ENCODE data around the gene OMD.

The OMD gene

DNA sequence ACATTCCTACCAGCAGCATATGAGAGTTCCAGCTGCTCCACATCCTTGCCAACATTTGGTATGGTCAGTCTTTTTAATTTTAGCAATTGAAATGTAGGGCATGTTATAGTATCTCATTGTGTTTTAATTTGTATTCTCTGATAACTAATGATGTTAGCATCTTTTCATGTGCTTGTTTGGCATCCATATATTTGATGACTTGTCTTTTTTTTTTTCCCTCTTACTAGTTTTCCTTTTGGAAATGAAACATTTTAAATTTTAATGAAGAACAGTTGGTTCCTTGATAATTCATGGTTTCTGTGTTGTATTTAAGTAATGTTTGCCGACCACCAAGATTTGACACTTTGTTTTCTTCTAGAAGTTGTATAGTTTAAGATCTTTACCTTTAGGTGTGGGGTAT is 28.7 kb downstream of the OMD start:
- DNase-seq (no peak), ATAC-seq (no peak)
- Mint-ChIP-seq H3K27ac (no peak overlapping the region), H3K27me3 (no peaks in the 10 kb centered on the region), H3K4me1 (no peaks in the 10 kb centered on the region), H3K4me3 (no peak overlapping the region), H3K9me3 (no peaks in the 10 kb centered on the region)

DNA sequence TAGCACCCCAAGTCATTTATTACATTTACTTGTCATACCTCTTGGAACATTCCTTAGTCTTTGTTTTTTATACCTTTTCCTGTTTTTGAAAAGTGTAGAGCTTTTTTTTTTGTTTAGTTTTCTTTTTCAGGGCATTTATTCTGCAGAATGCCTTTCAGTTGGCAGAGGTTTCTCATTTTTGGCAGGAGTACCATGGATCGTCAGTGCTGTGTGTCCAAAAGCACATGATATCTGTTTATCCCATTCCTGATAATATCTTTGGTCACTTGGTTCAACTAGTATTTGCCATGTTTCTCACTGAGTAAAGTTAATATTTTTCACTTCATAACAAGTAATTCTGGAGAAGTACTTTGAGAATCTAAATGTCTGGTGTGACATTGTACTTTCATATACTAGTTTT is 30.6 kb downstream of the OMD start:
- Mint-ChIP-seq H3K27me3 (no peaks in the 10 kb centered on the region), H3K4me3 (no peak overlapping the region), H3K9me3 (no peaks in the 10 kb centered on the region), H3K4me1 (no peaks in the 10 kb centered on the region), H3K27ac (no peak overlapping the region)
- no peak for ATAC-seq
- no peak for DNase-seq

DNA sequence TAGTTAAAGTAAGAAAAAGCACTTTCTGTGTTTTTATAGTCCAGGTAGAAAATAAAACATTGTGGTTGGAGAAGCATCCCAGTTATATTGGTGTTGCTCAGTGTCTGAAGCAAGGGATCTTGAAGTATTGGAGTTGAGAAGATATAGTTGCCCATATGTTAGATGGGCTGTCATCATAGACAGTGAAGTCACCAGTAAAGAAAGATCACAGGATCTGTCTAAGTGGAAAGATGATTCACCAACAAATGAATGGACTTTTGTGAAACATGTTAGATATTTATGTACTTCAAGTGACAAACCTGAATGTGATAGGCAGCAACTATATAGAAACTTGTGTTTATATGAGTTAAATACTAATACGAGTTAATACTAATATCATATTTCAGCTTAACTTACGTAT is 31.6 kb downstream of the OMD start:
- Mint-ChIP-seq H3K27ac (no peak overlapping the region), H3K4me1 (no peaks in the 10 kb centered on the region), H3K4me3 (no peak overlapping the region), H3K27me3 (no peaks in the 10 kb centered on the region), H3K9me3 (no peaks in the 10 kb centered on the region)
- DNase-seq (no peak), ATAC-seq (no peak)

DNA sequence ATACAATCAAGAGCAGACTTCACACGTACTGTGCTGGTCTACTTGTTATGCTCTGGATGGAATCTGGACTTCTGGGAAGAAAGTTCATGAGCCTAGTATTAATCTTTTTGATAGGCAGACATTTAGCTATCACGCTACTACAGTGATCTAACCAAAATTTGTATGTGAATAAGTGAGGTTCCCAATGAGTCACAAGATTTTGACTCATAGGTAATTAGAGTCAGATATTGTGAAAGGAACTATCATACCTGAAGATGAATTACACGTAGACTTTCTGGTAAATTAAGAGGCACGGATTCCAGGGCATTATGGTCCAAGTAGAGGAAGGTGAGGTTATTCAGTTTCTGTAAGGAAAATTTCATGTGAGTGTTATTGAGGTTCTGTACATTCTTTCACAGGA is 38.3 kb downstream of the OMD start:
- ATAC-seq (no peak), DNase-seq (no peak)
- Mint-ChIP-seq H3K9me3 (no peaks in the 10 kb centered on the region), H3K27me3 (no peaks in the 10 kb centered on the region), H3K27ac (no peak overlapping the region), H3K4me3 (no peak overlapping the region), H3K4me1 (no peaks in the 10 kb centered on the region)

DNA sequence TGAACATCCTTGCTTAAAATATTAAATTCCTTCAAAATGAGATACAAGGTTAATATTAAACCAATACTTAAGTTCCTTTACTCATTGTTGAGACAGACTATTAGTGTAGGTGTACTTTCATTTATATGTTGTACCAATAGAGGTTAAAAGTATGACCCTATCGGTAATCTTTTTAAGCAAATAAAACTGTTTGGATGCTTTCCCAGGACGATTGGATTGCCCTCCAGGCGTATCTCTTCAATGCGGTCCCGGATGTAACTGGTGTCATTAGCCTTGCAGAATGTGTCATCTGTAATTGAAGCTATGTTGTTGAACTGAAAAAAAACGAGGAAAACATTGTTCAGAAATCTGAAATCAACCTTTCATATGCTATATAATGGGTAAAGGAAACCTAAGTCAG is 38.8 kb downstream of the OMD start:
- Mint-ChIP-seq H3K27me3 (no peaks in the 10 kb centered on the region), H3K4me3 (no peak overlapping the region), H3K27ac (no peak overlapping the region), H3K9me3 (no peaks in the 10 kb centered on the region), H3K4me1 (no peaks in the 10 kb centered on the region)
- DNase-seq (no peak), ATAC-seq (no peak)

DNA sequence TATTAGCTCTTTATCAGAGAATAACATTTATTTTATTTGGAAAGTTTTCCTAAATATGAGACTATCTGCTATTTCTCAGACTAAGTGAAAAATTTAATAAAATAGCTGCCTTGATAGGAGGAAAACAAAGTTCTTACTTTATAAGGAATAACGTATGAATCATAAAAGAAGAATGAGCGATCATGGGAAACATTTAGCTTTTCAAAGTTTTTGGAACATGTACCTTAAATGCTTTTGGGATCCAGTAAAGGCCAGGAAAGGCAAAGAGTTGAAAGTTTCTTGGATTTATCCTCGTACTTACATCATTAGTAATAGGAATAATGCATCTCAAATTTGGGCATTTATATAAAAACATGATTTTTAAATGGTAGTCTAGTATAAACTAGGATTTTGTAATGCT is 39.3 kb downstream of the OMD start:
- no peaks in the 10 kb centered on the region for H3K9me3 Mint-ChIP-seq
- no peak for DNase-seq
- no peaks in the 10 kb centered on the region for H3K27me3 Mint-ChIP-seq
- no peak overlapping the region for H3K27ac Mint-ChIP-seq
- no peak for ATAC-seq
- H3K4me1 Mint-ChIP-seq = no peaks in the 10 kb centered on the region
- H3K4me3 Mint-ChIP-seq = no peak overlapping the region

DNA sequence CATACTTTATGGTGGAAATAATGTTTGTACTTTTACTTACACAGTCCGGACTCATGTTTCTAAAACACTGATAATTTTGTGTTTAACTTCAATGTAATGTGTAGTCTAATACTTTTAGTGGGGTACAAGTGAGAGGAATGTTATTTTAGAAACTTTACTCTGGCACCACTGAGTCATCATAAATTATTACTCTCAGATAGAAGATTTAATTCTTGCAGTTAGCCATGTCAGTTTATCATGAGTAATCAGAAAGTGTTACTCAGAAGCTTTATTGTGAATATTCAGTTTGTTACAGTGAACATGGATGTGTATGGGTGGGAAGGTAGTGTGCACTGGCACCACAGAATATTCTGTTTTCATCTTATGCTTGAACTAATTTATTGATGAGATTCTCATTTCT is 39.9 kb downstream of the OMD start:
- Mint-ChIP-seq H3K9me3 (no peaks in the 10 kb centered on the region), H3K4me3 (no peak overlapping the region), H3K27me3 (no peaks in the 10 kb centered on the region), H3K4me1 (peaks cover 3% of the 10 kb centered on the region), H3K27ac (no peak overlapping the region)
- ATAC-seq (no peak), DNase-seq (no peak)

DNA sequence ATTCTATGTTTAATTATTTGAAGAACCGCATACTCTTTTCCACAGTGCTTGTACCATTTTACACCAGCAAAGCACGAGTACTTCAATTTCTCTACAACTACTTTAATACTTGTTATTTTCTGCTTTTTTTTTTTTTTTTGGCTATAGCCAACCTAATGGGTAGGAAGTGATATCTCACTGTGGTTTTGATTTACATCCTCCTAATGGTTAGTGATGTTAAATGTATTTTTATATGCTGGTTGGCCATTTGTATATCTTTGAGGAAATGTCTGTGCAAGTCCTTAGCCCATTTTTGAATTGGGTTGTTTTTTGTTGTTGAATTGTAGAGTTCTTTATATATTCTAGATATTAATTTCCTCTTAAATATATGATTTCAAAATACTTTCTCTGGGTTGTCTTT is 42.5 kb downstream of the OMD start:
- no peaks in the 10 kb centered on the region for H3K9me3 Mint-ChIP-seq
- no peaks in the 10 kb centered on the region for H3K27me3 Mint-ChIP-seq
- no peak overlapping the region for H3K4me3 Mint-ChIP-seq
- no peak overlapping the region for H3K27ac Mint-ChIP-seq
- DNase-seq (no peak), ATAC-seq (no peak)
- H3K4me1 Mint-ChIP-seq = peaks cover 12% of the 10 kb centered on the region

DNA sequence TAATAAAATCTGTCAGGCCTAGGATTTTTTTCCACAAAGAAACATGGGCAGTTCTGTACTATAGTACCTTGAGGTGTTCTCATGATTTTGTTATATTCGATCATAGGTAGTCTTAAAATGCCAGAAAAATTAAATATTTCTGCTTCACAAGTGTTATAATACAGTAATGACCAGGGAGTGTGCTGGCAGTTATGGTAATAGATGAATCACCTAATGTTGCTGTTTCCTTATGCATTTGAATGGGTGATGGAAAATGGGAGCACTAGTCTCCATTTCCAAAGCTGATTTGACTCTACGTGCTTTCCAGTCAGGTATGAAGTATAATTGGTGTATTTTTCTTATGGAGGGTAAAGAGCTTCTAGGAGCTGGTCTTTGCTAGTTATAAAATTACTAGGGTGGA is 43.7 kb downstream of the OMD start:
- peaks cover 12% of the 10 kb centered on the region for H3K4me1 Mint-ChIP-seq

DNA sequence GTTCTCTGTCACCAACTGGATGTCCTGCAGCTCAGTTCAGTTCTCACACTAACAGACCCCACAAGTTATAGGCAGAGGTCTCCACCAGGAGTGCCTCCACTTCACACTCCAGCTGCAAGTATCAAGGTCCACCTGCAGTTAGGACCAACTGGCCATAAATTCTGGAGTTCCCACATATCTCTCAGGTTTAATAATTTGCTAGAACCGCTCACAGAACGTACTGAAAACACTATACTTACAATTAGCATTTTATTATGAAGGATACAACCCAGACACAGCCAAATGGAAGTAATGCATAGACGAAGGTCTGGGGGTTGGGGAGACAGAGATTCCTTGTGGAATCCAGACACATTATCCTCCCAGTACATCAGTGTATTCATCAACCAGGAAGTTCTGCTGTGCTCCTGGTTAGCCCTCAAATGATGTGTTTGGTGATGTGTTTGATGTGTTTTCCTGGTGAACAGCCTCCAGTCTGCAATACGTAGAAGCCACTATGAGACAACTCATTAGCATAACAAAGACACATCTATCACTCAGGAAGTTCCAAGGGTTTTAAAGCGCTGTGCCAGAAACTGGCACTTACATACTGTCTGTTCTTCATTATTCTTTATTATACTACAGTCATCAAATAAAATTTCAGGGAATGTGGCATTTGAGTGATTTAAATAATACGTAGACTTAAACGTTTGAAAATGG is 45.3 kb downstream of the OMD start:
- no peak for DNase-seq
- peaks cover 0 to 14% of the 10 kb centered on the region in 2 donors for H3K9me3 Mint-ChIP-seq
- H3K27me3 Mint-ChIP-seq = no peaks in the 10 kb centered on the region
- ATAC-seq = no peak
- H3K4me1 Mint-ChIP-seq = peaks cover 12% of the 10 kb centered on the region
- peak overlapping the region in 1 of 2 donors; percentile 12 for H3K27ac Mint-ChIP-seq
- H3K4me3 Mint-ChIP-seq = no peak overlapping the region

More for the DNA sequence above, 43.7 kb downstream of the OMD start:
- H3K9me3 Mint-ChIP-seq = no peaks in the 10 kb centered on the region
- H3K27me3 Mint-ChIP-seq = no peaks in the 10 kb centered on the region
- ATAC-seq (no peak), DNase-seq (no peak)
- H3K27ac Mint-ChIP-seq = no peak overlapping the region
- H3K4me3 Mint-ChIP-seq = no peak overlapping the region

DNA sequence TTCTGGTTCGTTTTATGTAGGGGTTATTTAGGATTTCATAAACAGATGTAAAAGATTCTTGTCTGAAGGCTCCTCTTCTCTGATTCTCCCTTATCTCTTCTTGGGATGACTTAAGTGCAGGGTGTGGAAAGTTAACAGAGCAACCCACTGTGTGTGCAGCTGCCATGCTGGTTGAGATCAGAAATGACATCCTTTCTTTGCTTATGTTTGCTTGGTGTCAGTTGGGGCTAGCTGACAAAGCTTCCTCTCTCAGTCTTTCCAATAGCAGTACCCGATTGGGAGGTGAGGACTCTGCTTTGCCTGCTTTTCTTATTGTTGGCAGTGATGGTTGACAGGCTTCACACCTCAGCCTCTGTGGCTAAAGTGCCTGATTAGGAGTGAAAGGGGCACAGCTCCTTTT is 46.4 kb downstream of the OMD start:
- Mint-ChIP-seq H3K27ac (no peak overlapping the region), H3K9me3 (peaks cover under 1 to 17% of the 10 kb centered on the region in 2 donors), H3K27me3 (no peaks in the 10 kb centered on the region), H3K4me3 (no peak overlapping the region), H3K4me1 (peaks cover 12% of the 10 kb centered on the region)
- DNase-seq (no peak), ATAC-seq (no peak)

DNA sequence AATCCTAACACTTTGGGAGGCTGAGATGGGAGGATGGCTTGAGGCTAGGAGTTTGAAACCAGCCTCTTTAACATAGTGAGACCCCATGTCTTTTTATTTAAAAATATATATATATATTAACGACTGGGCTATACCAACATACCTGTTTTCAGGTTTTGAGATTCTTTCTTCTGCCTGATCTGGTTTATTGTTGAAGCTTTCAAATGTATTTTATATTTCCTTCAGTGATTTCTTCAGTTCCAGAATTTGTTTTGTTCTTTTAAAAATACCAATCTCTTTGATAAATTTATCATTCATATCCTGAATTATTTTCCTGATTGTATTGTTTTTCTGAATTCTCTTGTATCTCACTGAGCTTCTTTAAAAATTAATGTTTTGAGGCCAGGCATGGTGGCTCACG is 51.1 kb downstream of the OMD start:
- DNase-seq (no peak), ATAC-seq (no peak)
- Mint-ChIP-seq H3K9me3 (peaks cover 6 to 26% of the 10 kb centered on the region in 2 donors), H3K27me3 (no peaks in the 10 kb centered on the region), H3K4me3 (no peak overlapping the region), H3K27ac (no peak overlapping the region), H3K4me1 (no peaks in the 10 kb centered on the region)

DNA sequence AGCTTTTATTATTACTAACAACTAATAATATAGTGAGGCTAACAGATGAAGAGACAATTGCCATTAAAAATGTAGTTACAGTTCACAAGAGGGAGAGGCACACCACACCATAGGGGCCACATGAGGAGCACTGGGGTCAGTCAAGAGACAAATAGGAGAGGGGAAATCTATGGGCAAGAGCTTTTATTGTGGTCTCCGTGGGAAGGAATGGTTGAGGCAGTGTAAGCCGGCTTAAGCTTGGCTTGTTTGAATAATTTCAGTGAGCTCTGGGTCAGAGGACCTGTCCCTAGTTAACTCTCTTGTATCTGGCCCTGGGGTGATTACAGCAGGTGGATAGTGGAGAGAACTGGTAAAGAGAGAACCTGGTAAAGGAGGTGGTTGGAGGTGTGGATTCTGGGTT is 55.2 kb downstream of the OMD start:
- ATAC-seq = no peak
- Mint-ChIP-seq H3K27me3 (no peaks in the 10 kb centered on the region), H3K9me3 (peaks cover 6 to 12% of the 10 kb centered on the region in 2 donors), H3K27ac (no peak overlapping the region), H3K4me1 (no peaks in the 10 kb centered on the region), H3K4me3 (no peak overlapping the region)
- DNase-seq = no peak

Measured in stimulated activated naive CD8-positive, alpha-beta T cell treated with anti-CD3 and anti-CD28 coated beads, Interleukin-15, amount 100 ng/mL, for 72 hours (primary cell).